GM23248 (cell line): ENCODE measurements around the gene SPTLC1.

ENCODE experiments used
- EZH2 ChIP-seq: fragments of 200-600 bp; sonication (generic); IDR thresholded peaks from 2 replicates; pipeline ENCODE4 v1.6.1; 2018; ENCODE audit warnings: antibody characterized with exemption, mild to moderate bottlenecking; ENCODE audit not compliant: insufficient read depth, poor library complexity, severe bottlenecking
- EZH2phosphoT487 ChIP-seq: fragments of 200-600 bp; sonication (generic); IDR thresholded peaks from 2 replicates; pipeline ENCODE4 v1.6.1; 2018; ENCODE audit warnings: antibody characterized with exemption, moderate library complexity, mild to moderate bottlenecking, low read depth; ENCODE audit not compliant: insufficient read depth

- no peak for TF ChIP-seq EZH2
- no peak for TF ChIP-seq EZH2phosphoT487
These were observed 107.2 kb downstream of the SPTLC1 start for GRCh38 chr9:92008041-92008440.
